CD14-positive monocyte (primary cell): ENCODE data around the gene HSPB2. TPM values are rescaled to one million over a fixed set of nuclear protein-coding genes. Genes with fewer than 3 reads are reported as not detected.

ENCODE experiments used
- DNase-seq, 3 donors: peaks; one replicate each; pipeline ENCODE4 v3.0.0-alpha.2; 2011 to 2022
- H2AFZ ChIP-seq: 2 replicates; pipeline ENCODE4 v1.6.0; 2012; ENCODE audit warnings: mild to moderate bottlenecking, low read depth, low read length, inconsistent platforms; ENCODE audit not compliant: insufficient read depth, poor library complexity, severe bottlenecking
- H3K27ac ChIP-seq, 2 donors: 1 replicate in 1 of 2; 2 replicates in 1 of 2; pipeline ENCODE4 v1.5.1; 2012 to 2013; ENCODE audit warnings: low read length in 2 of 2, control low read depth in 1 of 2, inconsistent platforms in 1 of 2, low read depth in 1 of 2, mild to moderate bottlenecking in 1 of 2
- H3K27me3 ChIP-seq, 2 donors: one replicate each; pipeline versions ENCODE4 v1.6.0 to v1.6.1; 2011 to 2013; ENCODE audit warnings: low read length in 2 of 2; ENCODE audit not compliant: control insufficient read depth in 2 of 2, insufficient read depth in 2 of 2
- H3K36me3 ChIP-seq, 2 donors: replicated peaks in 1 of 2; 1 replicate in 1 of 2; 2 replicates in 1 of 2; pipeline versions ENCODE4 v1.5.1 to v1.6.1; 2012 to 2013; ENCODE audit warnings: low read length in 2 of 2, control low read depth in 1 of 2, inconsistent platforms in 1 of 2, mild to moderate bottlenecking in 1 of 2; ENCODE audit not compliant: insufficient read depth in 2 of 2, control insufficient read depth in 1 of 2
- H3K4me1 ChIP-seq, 2 donors: 1 replicate in 1 of 2; 2 replicates in 1 of 2; pipeline versions ENCODE4 v1.5.1 to v1.6.1; 2012 to 2013; ENCODE audit warnings: low read length in 2 of 2, control low read depth in 1 of 2, inconsistent platforms in 1 of 2, mild to moderate bottlenecking in 1 of 2, moderate library complexity in 1 of 2; ENCODE audit not compliant: insufficient read depth in 2 of 2, control insufficient read depth in 1 of 2
- H3K4me2 ChIP-seq: replicated peaks from 2 replicates; pipeline ENCODE3; 2012; ENCODE audit warnings: low read length, moderate library complexity, mild to moderate bottlenecking; ENCODE audit not compliant: poor library complexity, severe bottlenecking; ENCODE audit errors: extremely low read depth
- H3K4me3 ChIP-seq, 3 experiments: fragments of 200-600 bp in 1 of 3; sonication (generic) in 1 of 3; replicated peaks in 1 of 3; 1 replicate in 2 of 3; 2 replicates in 1 of 3; pipeline ENCODE4 v1.5.1; 2011 to 2013; ENCODE audit warnings: low read length in 3 of 3, mild to moderate bottlenecking in 3 of 3, control low read depth in 2 of 3, low read depth in 2 of 3, inconsistent platforms in 1 of 3, moderate library complexity in 1 of 3
- H3K79me2 ChIP-seq: 2 replicates; pipeline ENCODE4 v1.6.0; 2012; ENCODE audit warnings: mild to moderate bottlenecking, control low read depth, inconsistent platforms, low read length, moderate library complexity; ENCODE audit not compliant: insufficient read depth
- H3K9ac ChIP-seq: 2 replicates; pipeline ENCODE4 v1.6.0; 2017; ENCODE audit warnings: low read length, mild to moderate bottlenecking; ENCODE audit not compliant: insufficient read depth, poor library complexity, severe bottlenecking
- H3K9me3 ChIP-seq, 2 donors: replicated peaks in 1 of 2; 1 replicate in 1 of 2; 2 replicates in 1 of 2; pipeline versions ENCODE4 v1.5.1 to v1.6.1; 2012 to 2013; ENCODE audit warnings: low read length in 2 of 2, control low read depth in 1 of 2; ENCODE audit not compliant: control insufficient read depth in 1 of 2, insufficient read depth in 1 of 2
- H4K20me1 ChIP-seq: 2 replicates; pipeline ENCODE4 v1.6.0; 2012; ENCODE audit warnings: mild to moderate bottlenecking, low read length, control low read depth, moderate library complexity; ENCODE audit not compliant: insufficient read depth
- H3K27ac Mint-ChIP-seq, 7 donors: one replicate each; pipeline ENCODE4 v1.8.0; 2020; ENCODE audit warnings: mild to moderate bottlenecking in 7 of 7, mixed read lengths in 7 of 7, moderate library complexity in 6 of 7, inconsistent platforms in 2 of 7
- H3K27me3 Mint-ChIP-seq, 3 donors: one replicate each; pipeline ENCODE4 v1.8.0; 2021 to 2022; ENCODE audit warnings: low read depth in 3 of 3, mild to moderate bottlenecking in 3 of 3, mixed read lengths in 3 of 3, moderate library complexity in 3 of 3, inconsistent platforms in 1 of 3
- H3K36me3 Mint-ChIP-seq, 2 donors: one replicate each; pipeline ENCODE4 v1.8.0; 2020; ENCODE audit warnings: mixed read lengths in 2 of 2, inconsistent platforms in 1 of 2, mild to moderate bottlenecking in 1 of 2
- H3K4me1 Mint-ChIP-seq: one replicate; pipeline ENCODE4 v1.8.0; 2020; ENCODE audit warnings: mild to moderate bottlenecking, mixed read lengths
- H3K4me3 Mint-ChIP-seq, 2 donors: one replicate each; pipeline ENCODE4 v1.8.0; 2020; ENCODE audit warnings: mild to moderate bottlenecking in 2 of 2, mixed read lengths in 2 of 2, moderate library complexity in 1 of 2
- H3K9me3 Mint-ChIP-seq, 7 donors: one replicate each; pipeline ENCODE4 v1.8.0; 2020 to 2022; ENCODE audit warnings: mixed read lengths in 7 of 7, mild to moderate bottlenecking in 6 of 7, moderate library complexity in 6 of 7, inconsistent platforms in 2 of 7
- CTCF ChIP-seq: fragments of 200-600 bp; IDR thresholded peaks from one replicate; pipeline ENCODE4 v1.8.0; 2022; ENCODE audit warnings: antibody characterized with exemption, mild to moderate bottlenecking
- WGBS: methylation state at CpG from one replicate; pipeline ENCODE4 v1.1.5; 2013; ENCODE audit warnings: missing lambda C conversion rate; ENCODE audit not compliant: insufficient coverage; 5-methylcytosine and 5-hydroxymethylcytosine counted together
- intact Hi-C, 2 donors: fragments of 100-400 bp; cut with micrococcal nuclease; formaldehyde crosslinking; loops; one replicate each; pipeline versions ENCODE4 v1.15.0 to v1.15.1; 2023
- polyA plus RNA-seq, 3 donors: library from polyadenylated mRNA; depleted of rRNA in 1 of 3; unstranded in 2 of 3; stranded (reverse) in 1 of 3; fragments of 300-500 nt in 2 of 3; fragments of >200 nt in 1 of 3; fragmentation: Illumina TruSeq in 2 of 3; gene quantifications; 1 replicate in 2 of 3; 2 replicates in 1 of 3; pipeline ENCODE4 v1.2.3, GENCODE V29; 2012 to 2021

The HSPB2 gene
- polyA plus RNA-seq, 3 donors, result not detected

GRCh38 chr11:111870522-111870885 lies 42.0 kb upstream of the HSPB2 start:
- Histone ChIP-seq H3K27me3 (no peaks in the 10 kb centered on the region), H3K4me2 (peak overlapping the region; percentile 76), H3K4me3 (peak overlapping the region; percentile 66 to 96 (median 89)), H3K9me3 (no peaks in the 10 kb centered on the region), H2AFZ (peak overlapping the region; percentile 98), H3K4me1 (peaks cover 14 to 17% of the 10 kb centered on the region in 2 donors), H3K36me3 (peaks cover 12 to 41% of the 10 kb centered on the region in 2 donors), H4K20me1 (no peaks in the 10 kb centered on the region), H3K79me2 (peaks cover 11% of the 10 kb centered on the region), H3K27ac (peak overlapping the region in 1 of 2 donors; percentile 84), H3K9ac (peak overlapping the region; percentile 84)
- TF ChIP-seq CTCF, result no peak
- intact Hi-C loops, result loop anchor here (10.0 kb wide), 1 partner anchor 204 kb away; the partner anchor contains the start of genes NKAPD1 (in 2 of the 2) and PIH1D2 (in 2 of the 2)
- Mint-ChIP-seq H3K4me1 (peaks cover 13% of the 10 kb centered on the region), H3K9me3 (no peaks in the 10 kb centered on the region), H3K36me3 (peaks cover 35 to 37% of the 10 kb centered on the region in 2 donors), H3K27me3 (no peaks in the 10 kb centered on the region), H3K4me3 (peak overlapping the region; percentile 87 to 91), H3K27ac (peak overlapping the region in 6 of 7 donors; percentile 58 to 90 (median 86))
- no peak for DNase-seq

- intact Hi-C loops, result loop anchor here (10.0 kb wide), 1 partner anchor 204 kb away; the partner anchor contains the start of genes NKAPD1 (in 2 of the 2) and PIH1D2 (in 2 of the 2)
- H3K4me3 Mint-ChIP-seq, result peak within 1 kb of the TSS; percentile 87 to 91
- peak; percentile 49 for TF ChIP-seq CTCF
- H3K27ac Mint-ChIP-seq, result peak within 1 kb of the TSS; percentile 58 to 90 (median 87)
- DNase-seq, result peak; percentile 61 to 70 (median 70)
- Histone ChIP-seq H3K27me3 (no peaks in the 10 kb centered on the region), H2AFZ (peak within 1 kb of the TSS; percentile 98), H3K79me2 (peaks cover 11% of the 10 kb centered on the region), H3K27ac (peak within 1 kb of the TSS; percentile 43 to 84), H3K36me3 (peaks cover 15 to 40% of the 10 kb centered on the region in 2 donors), H3K4me3 (peak within 1 kb of the TSS; percentile 66 to 96 (median 89)), H3K4me2 (peak within 1 kb of the TSS; percentile 76), H3K9ac (peak within 1 kb of the TSS; percentile 84), H4K20me1 (no peaks in the 10 kb centered on the region), H3K4me1 (peaks cover 14 to 17% of the 10 kb centered on the region in 2 donors), H3K9me3 (no peaks in the 10 kb centered on the region)
- peaks cover 13% of the 10 kb centered on the region for H3K4me1 Mint-ChIP-seq
- H3K27me3 Mint-ChIP-seq, result no peaks in the 10 kb centered on the region
- H3K36me3 Mint-ChIP-seq, result peaks cover 36 to 37% of the 10 kb centered on the region in 2 donors
- under 1% methylated on average over 48 of the region's 51 CpGs for WGBS
- no peaks in the 10 kb centered on the region for H3K9me3 Mint-ChIP-seq
These were observed 41.4 kb upstream of the HSPB2 start, which contains the start of gene ALG9 for GRCh38 chr11:111870886-111871692. Gene ALG9 (minus strand): TSS chr11:111871581. CDS start chr11:111871482, 99 bp downstream.
